Measurements from ENCODE around the gene WBP1.
"Not testable (repeated sequence)": the region's sequence is repeated elsewhere in the genome, so short reads cannot be mapped to it uniquely, and the experiment has no call there.

Gene WBP1

GRCh38 chr2:74439373-74439772 is 18.9 kb upstream of the WBP1 start:
- no peak for DNase-seq (ENCODE audit: low read depth)
- H3K4me3 ChIP-seq (replicated peaks; ENCODE audit: low read depth, low read length): peak overlapping the region; percentile 68
- TF ChIP-seq CTCF (IDR thresholded peaks at IDR 0.05; ENCODE audit: low read length, missing control alignments): no peak

GRCh38 chr2:74439803-74440377 is 18.3 kb upstream of the WBP1 start:
- H3K4me3 ChIP-seq (replicated peaks; ENCODE audit: low read depth, low read length): peak overlapping the region; percentile 68
- TF ChIP-seq CTCF (IDR thresholded peaks at IDR 0.05; ENCODE audit: low read length, missing control alignments): no peak

GRCh38 chr2:74440378-74441169 is 17.7 kb upstream of the WBP1 start:
- peak; percentile 12 for TF ChIP-seq CTCF (IDR thresholded peaks at IDR 0.05; ENCODE audit: low read length, missing control alignments)
- peak; percentile 86 for DNase-seq (ENCODE audit: low read depth)
- H3K4me3 ChIP-seq (replicated peaks; ENCODE audit: low read depth, low read length): peak overlapping the region; percentile 68

More at GRCh38 chr2:74439803-74440377, 18.3 kb upstream of the WBP1 start:
- DNase-seq (ENCODE audit: low read depth): peak; percentile 67

- no peak overlapping the region for H3K4me3 ChIP-seq (replicated peaks; ENCODE audit: low read depth, low read length)
- DNase-seq (ENCODE audit: low read depth): no peak
- no peak for TF ChIP-seq CTCF (IDR thresholded peaks at IDR 0.05; ENCODE audit: low read length, missing control alignments)
Observed at GRCh38 chr2:74441170-74441689, 17.0 kb upstream of the WBP1 start.

- TF ChIP-seq CTCF (IDR thresholded peaks at IDR 0.05; ENCODE audit: low read length, missing control alignments): no peak
- peak within 1 kb of the TSS; percentile 68 for H3K4me3 ChIP-seq (replicated peaks; ENCODE audit: low read depth, low read length)
- no peak for DNase-seq (ENCODE audit: low read depth)
Observed at GRCh38 chr2:74441690-74442482, 16.4 kb upstream of the WBP1 start, which contains the start of gene RTKN. Gene RTKN (minus strand): TSS chr2:74441937. CDS start chr2:74441816, 121 bp downstream.

- DNase-seq (ENCODE audit: low read depth); H3K4me3 ChIP-seq (replicated peaks; ENCODE audit: low read depth, low read length): not testable (repeated sequence)
Observed at GRCh38 chr2:74442483-74443297, 15.5 kb upstream of the WBP1 start.
